Endothelial cell of umbilical vein (primary cell): ENCODE measurements around the gene ADAMTS17. TPM values are rescaled to one million over a fixed set of nuclear protein-coding genes. Genes with fewer than 3 reads are reported as not detected.

Source experiments
- BruUV-seq: library from RNA; stranded (reverse); fragments of 400-500 nt; replicated peaks from 2 replicates; lab custom pipeline; 2021; lab: Mats Ljungman, UMichigan
- CTCF ChIA-PET: fragments of 300-600, 350-600 bp; sonication (Branson Sonifier 250); formaldehyde crosslinking; loops from one replicate; lab custom pipeline; 2021; ENCODE audit warnings: antibody characterized with exemption, inconsistent platforms; lab: Charles Lee
- POLR2A ChIA-PET: fragments of 300-600, 350-600 bp; sonication (Branson Sonifier 250); formaldehyde crosslinking; loops from one replicate; lab custom pipeline; 2021; ENCODE audit warnings: antibody characterized with exemption, inconsistent platforms; lab: Charles Lee
- DNase-seq: peaks from one replicate; pipeline ENCODE4 v3.0.0-alpha.2; 2011; ENCODE audit warnings: low read depth, low spot score
- FAIRE-seq: peaks from 2 replicates; lab custom pipeline; 2011; peaks lifted over from hg19 to GRCh38; lab: Jason Lieb, UNC
- H2AFZ ChIP-seq: 2 replicates; pipeline ENCODE4 v1.6.0; 2012; ENCODE audit warnings: low read depth, low read length, control low read depth, inconsistent platforms
- H3K27ac ChIP-seq: 2 replicates; pipeline ENCODE4 v1.5.1; 2011; ENCODE audit warnings: low read depth, mild to moderate bottlenecking, control low read depth, low read length, moderate library complexity; ENCODE audit not compliant: insufficient read depth
- H3K27me3 ChIP-seq, 2 experiments: 2 replicates each; pipeline versions ENCODE4 v1.6.0 to v1.6.1; 2011; ENCODE audit warnings: low read length in 2 of 2, mixed read lengths in 1 of 2; ENCODE audit not compliant: control insufficient read depth in 2 of 2, insufficient read depth in 2 of 2
- H3K36me3 ChIP-seq, 2 experiments: 2 replicates in 1 of 2; 3 replicates in 1 of 2; pipeline ENCODE4 v1.5.1; 2011; ENCODE audit warnings: low read length in 2 of 2, mild to moderate bottlenecking in 1 of 2, moderate library complexity in 1 of 2; ENCODE audit not compliant: control insufficient read depth in 2 of 2, insufficient read depth in 2 of 2; ENCODE audit errors: extremely low read depth in 1 of 2
- H3K4me1 ChIP-seq: 3 replicates; pipeline ENCODE4 v1.5.1; 2011; ENCODE audit warnings: mild to moderate bottlenecking, low read length; ENCODE audit not compliant: control insufficient read depth, insufficient read depth; ENCODE audit errors: extremely low read depth
- H3K4me2 ChIP-seq: 2 replicates; pipeline ENCODE4 v1.6.1; 2011; ENCODE audit warnings: low read length, control low read depth, mixed read lengths; ENCODE audit not compliant: insufficient read depth
- H3K4me3 ChIP-seq, 3 experiments: fragments of 200-600 bp in 1 of 3; sonication (generic), shearing (Covaris generic) in 1 of 3; replicated peaks in 1 of 3; 2 replicates each; pipeline ENCODE4 v1.5.1; 2011 to 2016; ENCODE audit warnings: control low read depth in 3 of 3, low read length in 3 of 3, mild to moderate bottlenecking in 2 of 3, inconsistent platforms in 1 of 3, low read depth in 1 of 3, moderate library complexity in 1 of 3; ENCODE audit not compliant: insufficient read depth in 1 of 3
- H3K79me2 ChIP-seq: 2 replicates; pipeline ENCODE4 v1.6.0; 2012; ENCODE audit warnings: low read length, inconsistent platforms; ENCODE audit not compliant: control insufficient read depth, insufficient read depth
- H3K9ac ChIP-seq: replicated peaks from 2 replicates; pipeline ENCODE3; 2011; ENCODE audit warnings: low read length, control low read depth; ENCODE audit not compliant: insufficient read depth; ENCODE audit errors: extremely low read depth
- H3K9me1 ChIP-seq: replicated peaks from 3 replicates; pipeline ENCODE4 v1.6.0; 2011; ENCODE audit warnings: mild to moderate bottlenecking, low read length; ENCODE audit not compliant: control insufficient read depth, insufficient read depth; ENCODE audit errors: extremely low read depth
- H3K9me3 ChIP-seq: replicated peaks from 2 replicates; pipeline ENCODE4 v1.5.1; 2012; ENCODE audit warnings: low read length, inconsistent platforms; ENCODE audit not compliant: control insufficient read depth, insufficient read depth
- H4K20me1 ChIP-seq: replicated peaks from 2 replicates; pipeline ENCODE3; 2011; ENCODE audit warnings: mild to moderate bottlenecking, low read length; ENCODE audit not compliant: control insufficient read depth, insufficient read depth; ENCODE audit errors: extremely low read depth
- EZH2 ChIP-seq: IDR thresholded peaks from 2 replicates; pipeline ENCODE4 v1.6.1; 2012; ENCODE audit warnings: borderline replicate concordance, low read depth, mild to moderate bottlenecking, moderate library complexity, low read length, inconsistent platforms; ENCODE audit not compliant: severe bottlenecking
- FOS ChIP-seq: IDR thresholded peaks from 2 replicates; pipeline ENCODE4 v1.6.1; 2011; ENCODE audit warnings: mild to moderate bottlenecking, low read length, moderate library complexity, borderline replicate concordance; ENCODE audit not compliant: insufficient read depth
- GATA2 ChIP-seq: IDR thresholded peaks from 2 replicates; pipeline ENCODE4 v1.7.0; 2011; ENCODE audit warnings: low read depth, mild to moderate bottlenecking, moderate library complexity, mixed read lengths, low read length; ENCODE audit not compliant: insufficient read length, insufficient read depth
- JUN ChIP-seq: IDR thresholded peaks from 2 replicates; pipeline ENCODE4 v1.6.1; 2011; ENCODE audit warnings: borderline replicate concordance, low read depth; ENCODE audit not compliant: insufficient read length, insufficient read depth
- MYC ChIP-seq: IDR thresholded peaks from one replicate; pipeline ENCODE4 v1.6.1; 2011; ENCODE audit warnings: mild to moderate bottlenecking, low read depth, low read length
- POLR2A ChIP-seq: IDR thresholded peaks from 2 replicates; pipeline ENCODE4 v1.6.1; 2012; ENCODE audit warnings: low read depth, mild to moderate bottlenecking, control low read depth, low read length
- POLR2AphosphoS5 ChIP-seq: IDR thresholded peaks from 2 replicates; pipeline ENCODE4 v1.6.1; 2012; ENCODE audit warnings: low read depth, mild to moderate bottlenecking, control low read depth, low read length, moderate library complexity; ENCODE audit not compliant: insufficient read depth
- dilution Hi-C: fragments of 300-500 bp; cut with MboI; formaldehyde crosslinking; loops from one replicate; pipeline ENCODE4 v1.15.0; 2019; ENCODE audit warnings: low sequenced_read_pairs; ENCODE audit not compliant: extremely low pct_ligation_motif_present
- intact Hi-C: fragments of 100-400 bp; cut with micrococcal nuclease; formaldehyde crosslinking; loops from one replicate; pipeline ENCODE4 v1.10.0; 2022
- polyA plus RNA-seq, 4 experiments: library from polyadenylated mRNA; depleted of rRNA in 3 of 4; stranded (reverse) in 3 of 4; unstranded in 1 of 4; fragments of >200 nt; gene quantifications; 2 replicates each; pipeline versions ENCODE4 v1.2.1 to v1.2.3, GENCODE V29; 2011 to 2012; ENCODE audit warnings: missing spikeins in 1 of 4
- total RNA-seq: library from RNA; stranded (reverse); gene quantifications from 2 replicates; pipeline ENCODE4 v1.2.3, GENCODE V29; 2021
- TF ChIP-seq, protein P1 (sequence below): IDR thresholded peaks from 2 replicates; pipeline ENCODE4 v1.6.1; 2011; ENCODE audit not compliant: insufficient read depth, insufficient read length
- TF ChIP-seq, protein P2 (sequence below), 2 donors: IDR thresholded peaks; 1 replicate in 1 of 2; 2 replicates in 1 of 2; pipeline ENCODE4 v1.5.1; 2011; ENCODE audit warnings: low read length in 2 of 2, mild to moderate bottlenecking in 2 of 2, moderate library complexity in 2 of 2, control low read depth in 1 of 2, inconsistent platforms in 1 of 2, low read depth in 1 of 2; ENCODE audit not compliant: insufficient read depth in 1 of 2; ENCODE audit errors: extremely low read depth in 1 of 2

ADAMTS17 gene
- total and polyA plus RNA-seq, 2 donors (not counting 3 experiments of a cell fraction or from before 2014, with no cell fraction given), result 0.12 TPM; not detected in 1

DNA sequence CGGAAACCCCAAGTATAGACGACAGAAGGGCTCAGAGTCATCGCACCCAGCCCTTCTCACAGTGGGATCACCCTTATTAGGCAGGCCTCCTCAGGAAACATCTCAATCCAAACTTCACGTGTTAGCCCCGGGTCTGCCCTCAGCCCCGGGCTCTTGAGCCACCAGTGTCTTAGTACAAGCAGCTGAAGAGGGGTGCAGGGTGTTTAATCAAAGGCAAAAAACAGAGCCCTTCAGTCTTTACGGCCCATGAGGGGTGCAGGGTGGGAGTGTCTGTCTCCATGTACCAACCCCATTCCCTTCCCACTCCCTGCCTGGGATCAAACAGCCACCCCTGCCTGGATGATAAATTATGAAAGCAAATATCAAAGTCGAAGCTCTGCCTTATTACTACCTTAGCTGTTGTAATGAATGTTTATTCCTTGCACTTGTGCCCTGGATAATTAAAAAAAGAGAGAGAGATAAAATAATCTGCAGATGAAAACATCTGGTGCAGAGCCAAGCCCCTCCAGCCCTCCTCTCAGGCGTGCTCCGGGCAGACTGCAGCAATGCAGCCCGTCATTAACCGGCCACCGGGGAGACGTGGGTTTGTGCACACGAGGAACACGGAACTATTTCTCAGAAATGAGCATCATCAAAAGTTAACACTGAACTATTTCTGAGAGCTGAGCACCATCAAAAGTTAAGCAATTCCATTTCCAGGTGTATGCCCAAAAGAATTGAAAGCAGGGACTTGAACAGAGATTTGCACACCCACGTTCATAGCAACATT lies 64.5 kb downstream of the ADAMTS17 start:
- Histone ChIP-seq H3K27ac (no peak overlapping the region), H3K79me2 (no peaks in the 10 kb centered on the region), H2AFZ (no peak overlapping the region), H3K27me3 (no peaks in the 10 kb centered on the region), H3K4me3 (no peak overlapping the region), H3K36me3 (no peaks in the 10 kb centered on the region), H3K4me1 (no peaks in the 10 kb centered on the region), H3K9ac (no peak overlapping the region), H4K20me1 (no peaks in the 10 kb centered on the region), H3K9me3 (peaks cover 14% of the 10 kb centered on the region), H3K9me1 (no peaks in the 10 kb centered on the region), H3K4me2 (no peak overlapping the region)
- DNase-seq (no peak), FAIRE-seq (no peak)
- ChIA-PET CTCF (no interaction called here), POLR2A (no interaction called here)
- TF ChIP-seq POLR2A (no peak), MYC (no peak), JUN (no peak), GATA2 (no peak), POLR2AphosphoS5 (no peak), FOS (no peak), EZH2 (no peak)
- TF ChIP-seq, protein P1, sequence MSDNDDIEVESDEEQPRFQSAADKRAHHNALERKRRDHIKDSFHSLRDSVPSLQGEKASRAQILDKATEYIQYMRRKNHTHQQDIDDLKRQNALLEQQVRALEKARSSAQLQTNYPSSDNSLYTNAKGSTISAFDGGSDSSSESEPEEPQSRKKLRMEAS, result no peak
- TF ChIP-seq, protein P2, sequence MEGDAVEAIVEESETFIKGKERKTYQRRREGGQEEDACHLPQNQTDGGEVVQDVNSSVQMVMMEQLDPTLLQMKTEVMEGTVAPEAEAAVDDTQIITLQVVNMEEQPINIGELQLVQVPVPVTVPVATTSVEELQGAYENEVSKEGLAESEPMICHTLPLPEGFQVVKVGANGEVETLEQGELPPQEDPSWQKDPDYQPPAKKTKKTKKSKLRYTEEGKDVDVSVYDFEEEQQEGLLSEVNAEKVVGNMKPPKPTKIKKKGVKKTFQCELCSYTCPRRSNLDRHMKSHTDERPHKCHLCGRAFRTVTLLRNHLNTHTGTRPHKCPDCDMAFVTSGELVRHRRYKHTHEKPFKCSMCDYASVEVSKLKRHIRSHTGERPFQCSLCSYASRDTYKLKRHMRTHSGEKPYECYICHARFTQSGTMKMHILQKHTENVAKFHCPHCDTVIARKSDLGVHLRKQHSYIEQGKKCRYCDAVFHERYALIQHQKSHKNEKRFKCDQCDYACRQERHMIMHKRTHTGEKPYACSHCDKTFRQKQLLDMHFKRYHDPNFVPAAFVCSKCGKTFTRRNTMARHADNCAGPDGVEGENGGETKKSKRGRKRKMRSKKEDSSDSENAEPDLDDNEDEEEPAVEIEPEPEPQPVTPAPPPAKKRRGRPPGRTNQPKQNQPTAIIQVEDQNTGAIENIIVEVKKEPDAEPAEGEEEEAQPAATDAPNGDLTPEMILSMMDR (IDR thresholded peaks at IDR 0.05; ENCODE audit: extremely low read depth in 1 of 2, insufficient read depth in 1 of 2, low read depth in 1 of 2, low read length in 2 of 2), result no peak
- BruUV-seq, result no TSS peak
- dilution Hi-C loops, result no loop called here
- intact Hi-C loops, result no loop called here
